HepG2 (cell line): ENCODE measurements around the gene FFAR2. TPM values are rescaled to one million over a fixed set of nuclear protein-coding genes. Genes with fewer than 3 reads are reported as not detected.
A peak's percentile ranks its signal among the peaks of the same experiment; 100 is the strongest.

Experiments
- ISL2 ChIP-seq: sonication (generic); formaldehyde crosslinking; IDR thresholded peaks from 2 replicates; pipeline ENCODE4 v1.5.0; 2020; ENCODE audit warnings: missing genetic modification reagents
- MEF2D ChIP-seq: sonication (generic); formaldehyde crosslinking; IDR thresholded peaks from 2 replicates; pipeline ENCODE4 v1.5.1; 2020; ENCODE audit warnings: mild to moderate bottlenecking, missing genetic modification reagents
- SMC3 ChIP-seq: IDR thresholded peaks from 2 replicates; pipeline ENCODE4 v1.6.1; 2011; ENCODE audit warnings: low read length, improper control_type of control experiment
- TAF1 ChIP-seq: sonication (generic); formaldehyde crosslinking; IDR thresholded peaks from 2 replicates; pipeline ENCODE4 v1.4.0; 2020; ENCODE audit warnings: missing genetic modification reagents
- ZNF160 ChIP-seq: sonication (generic); formaldehyde crosslinking; IDR thresholded peaks from 2 replicates; pipeline ENCODE4 v1.8.0; 2022; ENCODE audit warnings: mild to moderate bottlenecking, inconsistent platforms, missing genetic modification reagents
- ZNF256 ChIP-seq: sonication (generic); formaldehyde crosslinking; conservative IDR thresholded peaks from 2 replicates; pipeline ENCODE4 v1.4.0; 2020; ENCODE audit warnings: missing genetic modification reagents
- ZNF318 ChIP-seq: sonication (generic); formaldehyde crosslinking; IDR thresholded peaks from 2 replicates; pipeline ENCODE4 v1.4.0; 2020; ENCODE audit warnings: mild to moderate bottlenecking, missing genetic modification reagents
- ZNF446 ChIP-seq: sonication (generic); formaldehyde crosslinking; IDR thresholded peaks from 2 replicates; pipeline ENCODE4 v1.5.0; 2020; ENCODE audit warnings: mild to moderate bottlenecking, missing genetic modification reagents
- ZNF598 ChIP-seq: sonication (generic); formaldehyde crosslinking; IDR thresholded peaks from 2 replicates; pipeline ENCODE4 v1.5.1; 2020; ENCODE audit warnings: mild to moderate bottlenecking, missing genetic modification reagents, borderline replicate concordance
- ZNF607 ChIP-seq: sonication (generic); formaldehyde crosslinking; IDR thresholded peaks from 2 replicates; pipeline ENCODE4 v1.5.1; 2020; ENCODE audit warnings: missing genetic modification reagents, mild to moderate bottlenecking, borderline replicate concordance
- ZNF772 ChIP-seq: sonication (generic); formaldehyde crosslinking; IDR thresholded peaks from 2 replicates; pipeline ENCODE4 v1.5.0; 2020; ENCODE audit warnings: mild to moderate bottlenecking, missing genetic modification reagents
- ZSCAN5A ChIP-seq: sonication (generic); formaldehyde crosslinking; IDR thresholded peaks from 2 replicates; pipeline ENCODE4 v1.8.0; 2022; ENCODE audit warnings: mild to moderate bottlenecking, missing genetic modification reagents, borderline replicate concordance
- polyA plus RNA-seq, 8 experiments: library from polyadenylated mRNA; depleted of rRNA in 3 of 8; stranded (reverse) in 7 of 8; unstranded in 1 of 8; fragments of >200 nt; fragmentation: Illumina TruSeq in 4 of 8; extraction: Trizol in 4 of 8; gene quantifications; 2 replicates each; pipeline versions ENCODE4 v1.2.1 to v1.2.3, GENCODE V29; 2011 to 2016; ENCODE audit warnings: low read depth in 4 of 8, missing spikeins in 1 of 8, mixed read lengths in 1 of 8; ENCODE audit not compliant: insufficient read depth in 1 of 8
- total RNA-seq, 5 experiments: library from RNA; depleted of rRNA; stranded (reverse); fragments of >200 nt; fragmentation: Illumina TruSeq; extraction: Trizol; gene quantifications; 2 replicates each; pipeline ENCODE4 v1.2.3, GENCODE V29; 2016; ENCODE audit warnings: low read depth in 1 of 5

FFAR2 gene
- total and polyA plus RNA-seq, 2 of the 13 experiments (the other 11 are each of a cell fraction or from before 2014, with no cell fraction given), result 0.12 TPM; not detected in 1

GRCh38 chr19:35468637-35469036 is 20.6 kb downstream of the FFAR2 start (continued):
- TF ChIP-seq ZNF318 (CRISPR knock-in tag), result no peak
- no peak for TF ChIP-seq ISL2 (CRISPR knock-in tag)
- TF ChIP-seq MEF2D, result no peak
- TF ChIP-seq ZNF256 (CRISPR knock-in tag), result no peak
- no peak for TF ChIP-seq ZNF446 (CRISPR knock-in tag)
- TF ChIP-seq TAF1, result no peak
- TF ChIP-seq SMC3, result peak; percentile 96
- TF ChIP-seq ZNF598 (CRISPR knock-in tag), result no peak
- no peak for TF ChIP-seq ZNF607 (CRISPR knock-in tag)
- TF ChIP-seq ZSCAN5A, result no peak
- 0 out of 2 replicates have a peak, but pooled peaks have one; percentile 30 for TF ChIP-seq ZNF772
- TF ChIP-seq ZNF160, result no peak
